HTR-8/SVneo (cell line): ENCODE data around the gene ATXN1.

Experiments used
- DNase-seq: peaks from one replicate; pipeline ENCODE4 v3.0.0; 2011; ENCODE audit warnings: low spot score, mixed read lengths; ENCODE audit not compliant: insufficient read length
- FAIRE-seq: peaks from 2 replicates; lab custom pipeline; 2011; peaks lifted over from hg19 to GRCh38; lab: Jason Lieb, UNC

Gene ATXN1

DNA sequence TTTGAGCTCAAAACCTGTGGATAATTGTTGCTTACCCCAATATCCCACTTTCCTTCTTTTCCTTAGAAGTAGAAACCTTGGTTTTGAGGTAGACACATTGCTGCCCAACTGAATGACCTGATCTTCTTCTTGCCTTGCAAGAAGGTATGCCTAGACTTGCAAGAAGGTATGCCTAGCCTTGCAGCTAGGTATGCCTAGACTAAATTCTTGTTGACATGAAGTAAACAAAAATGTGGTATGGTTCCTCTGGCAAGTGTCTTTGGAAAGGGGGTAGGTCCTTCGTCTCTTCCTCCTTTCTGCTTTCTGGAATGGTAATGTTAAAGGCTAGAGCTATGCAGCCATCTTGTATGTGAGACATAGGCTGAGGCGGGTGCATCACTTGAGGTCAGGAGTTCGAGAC lies 393.7 kb downstream of the ATXN1 start:
- FAIRE-seq: no peak
- DNase-seq: no peak

- FAIRE-seq: no peak
- no peak for DNase-seq
Observed at GRCh38 chr6:16363749-16364148, 397.5 kb downstream of the ATXN1 start.

GRCh38 chr6:16362819-16363589 lies 398.3 kb downstream of the ATXN1 start:
- no peak for DNase-seq
- FAIRE-seq: no peak

GRCh38 chr6:16362296-16362695 lies 399.0 kb downstream of the ATXN1 start:
- FAIRE-seq (no peak), DNase-seq (no peak)

DNA sequence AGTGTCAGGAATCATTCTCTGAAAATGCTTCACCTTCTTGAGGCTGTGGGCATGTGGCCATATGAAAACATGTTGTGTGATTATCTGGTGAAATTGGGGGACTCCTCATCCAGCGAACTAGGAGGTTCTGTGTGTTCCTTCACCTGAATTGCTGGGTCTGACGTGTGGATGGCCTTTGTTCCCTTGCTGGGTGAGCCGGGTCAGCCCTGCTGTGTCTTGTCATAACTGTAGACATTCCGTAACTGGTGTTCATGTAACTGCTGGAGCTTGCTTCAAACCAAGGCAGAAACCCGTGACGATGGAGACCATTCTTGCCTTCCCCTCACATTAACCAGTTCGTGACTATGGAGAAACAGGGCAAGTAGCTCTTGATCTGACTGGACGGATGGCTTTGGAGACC lies 399.4 kb downstream of the ATXN1 start:
- FAIRE-seq: peak; percentile 9
- DNase-seq: no peak

GRCh38 chr6:16361121-16361520 lies 400.1 kb downstream of the ATXN1 start:
- FAIRE-seq: no peak

GRCh38 chr6:16360365-16360764 lies 400.9 kb downstream of the ATXN1 start:
- DNase-seq (no peak), FAIRE-seq (no peak)

More at GRCh38 chr6:16361121-16361520, 400.1 kb downstream of the ATXN1 start:
- DNase-seq: no peak

GRCh38 chr6:16359563-16359962 lies 401.7 kb downstream of the ATXN1 start:
- FAIRE-seq (no peak), DNase-seq (no peak)

- DNase-seq (no peak), FAIRE-seq (no peak)
Observed at GRCh38 chr6:16358531-16359138, 402.6 kb downstream of the ATXN1 start.

GRCh38 chr6:16355699-16356446 lies 405.4 kb downstream of the ATXN1 start:
- FAIRE-seq (no peak), DNase-seq (no peak)

DNA sequence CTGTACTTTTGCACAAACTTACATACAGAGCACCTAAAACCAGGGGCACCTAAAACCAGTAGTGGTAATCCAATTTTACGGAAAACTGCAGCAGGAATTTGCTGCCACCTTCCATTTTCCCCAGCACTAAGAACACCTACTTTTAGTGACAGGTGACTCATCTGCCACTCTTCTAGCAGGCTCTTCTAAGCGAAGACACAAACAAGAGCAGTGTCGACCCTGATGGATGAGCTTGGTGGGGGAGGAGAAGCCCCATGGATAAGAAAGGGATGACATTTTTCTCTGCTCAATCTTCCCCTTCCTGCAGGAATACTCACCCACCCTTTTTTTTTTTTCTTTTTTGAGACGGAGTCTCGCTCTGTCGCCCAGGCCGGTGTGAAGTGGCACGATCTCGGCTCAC lies 406.0 kb downstream of the ATXN1 start:
- FAIRE-seq: no peak
- DNase-seq: no peak

DNA sequence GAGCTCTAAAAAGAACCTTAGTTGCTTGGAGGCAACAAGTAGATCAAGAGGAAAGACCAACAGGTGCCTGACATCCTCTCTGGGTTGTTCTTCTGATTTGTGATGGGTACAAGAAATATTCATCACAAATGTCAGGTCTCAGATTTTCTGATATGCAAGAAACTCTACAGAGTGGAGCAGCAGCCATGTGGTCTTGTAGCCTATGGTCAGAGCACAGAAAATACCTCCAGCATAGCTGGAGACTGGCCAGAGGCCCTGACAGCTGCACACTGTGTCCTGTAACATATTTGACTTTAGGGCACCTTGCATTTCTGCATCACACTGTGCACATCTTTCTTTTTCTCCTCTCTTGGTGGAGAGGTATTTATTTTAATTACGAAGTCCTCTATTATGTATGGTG lies 406.6 kb downstream of the ATXN1 start:
- DNase-seq (no peak), FAIRE-seq (no peak)

- no peak for FAIRE-seq
- no peak for DNase-seq
Observed at GRCh38 chr6:16352821-16353438, 408.3 kb downstream of the ATXN1 start.

GRCh38 chr6:16352258-16352635 lies 409.0 kb downstream of the ATXN1 start:
- FAIRE-seq (no peak), DNase-seq (no peak)

DNA sequence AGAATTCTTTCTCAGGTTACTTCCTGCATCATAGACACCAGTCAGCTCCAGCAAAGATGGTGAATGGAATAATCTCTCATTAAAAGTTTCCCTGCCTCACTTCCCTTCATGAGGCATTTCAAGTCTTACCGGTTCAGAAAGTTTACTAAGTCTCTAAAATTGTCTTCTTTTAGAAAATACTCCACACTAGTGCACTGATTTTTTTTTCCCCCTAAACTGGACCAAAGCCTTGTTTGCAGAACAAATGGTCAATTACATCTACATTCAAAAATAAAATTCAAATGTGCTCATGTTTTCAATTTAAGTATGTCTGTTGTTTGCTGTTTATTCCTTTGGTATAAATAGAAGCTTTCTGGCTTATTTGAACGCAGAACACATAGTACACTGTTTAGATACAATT lies 411.7 kb downstream of the ATXN1 start:
- FAIRE-seq (no peak), DNase-seq (no peak)

DNA sequence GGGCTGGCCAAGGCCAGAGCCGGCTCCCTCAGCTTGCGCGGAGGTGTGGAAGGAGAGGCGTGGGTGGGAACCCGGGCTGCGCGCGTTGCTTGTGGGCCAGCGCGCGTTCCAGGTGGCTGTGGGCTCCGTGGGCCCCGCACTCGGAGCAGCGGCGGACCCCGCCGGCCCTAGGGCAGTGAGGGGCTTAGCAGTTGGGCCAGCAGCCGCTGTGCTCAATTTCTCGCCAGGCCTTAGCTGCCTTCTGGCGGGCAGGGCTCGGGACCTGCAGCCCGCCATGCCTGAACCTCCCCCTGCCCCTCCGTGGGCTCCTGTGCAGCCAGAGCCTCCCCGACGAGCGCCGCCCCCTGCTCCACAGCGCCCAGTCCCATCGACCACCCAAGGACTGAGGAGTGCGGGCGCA lies 414.4 kb downstream of the ATXN1 start:
- FAIRE-seq: no peak
- no peak for DNase-seq

- DNase-seq (peak; percentile 65), FAIRE-seq (no peak)
Observed at GRCh38 chr6:16345449-16346330, 415.6 kb downstream of the ATXN1 start.

GRCh38 chr6:16344756-16345155 lies 416.5 kb downstream of the ATXN1 start:
- FAIRE-seq: no peak
- DNase-seq: peak; percentile 71

- DNase-seq: no peak
- FAIRE-seq: no peak
Observed at GRCh38 chr6:16343593-16343992, 417.7 kb downstream of the ATXN1 start.

- FAIRE-seq: no peak
Observed at GRCh38 chr6:16339265-16339587, 422.0 kb downstream of the ATXN1 start.

More at GRCh38 chr6:16339265-16339587, 422.0 kb downstream of the ATXN1 start:
- no peak for DNase-seq
